Measurements from ENCODE around the gene TFE3. TPM values are rescaled to one million over a fixed set of nuclear protein-coding genes. Genes with fewer than 3 reads are reported as not detected.
"Not testable (repeated sequence)": the region's sequence is repeated elsewhere in the genome, so short reads cannot be mapped to it uniquely, and the experiment has no call there.

TFE3 gene
- polyA plus RNA-seq, 3 donors: 12.8 to 41.2 (median 22.0) TPM

GRCh38 chrX:48981178-48981577 is 62.0 kb downstream of the TFE3 start:
- no peak for TF ChIP-seq CTCF (IDR thresholded peaks at IDR 0.05)
- peak overlapping the region in 1 of 7 donors; percentile 16 for H3K27ac Mint-ChIP-seq
- peaks cover 61 to 82% of the 10 kb centered on the region in 2 donors for H3K36me3 Mint-ChIP-seq
- H3K36me3 ChIP-seq (replicated peaks in 1 of 2; ENCODE audit: control insufficient read depth in 1 of 2, insufficient read depth in 2 of 2, low read length in 2 of 2): peaks cover 65 to 84% of the 10 kb centered on the region in 2 donors
- no peak overlapping the region for H3K4me2 ChIP-seq (replicated peaks; ENCODE audit: extremely low read depth, low read length, poor library complexity, severe bottlenecking)
- no peak overlapping the region for H3K4me3 Mint-ChIP-seq
- peaks cover 8% of the 10 kb centered on the region for H4K20me1 ChIP-seq (ENCODE audit: insufficient read depth, low read length)
- H3K27me3 Mint-ChIP-seq (ENCODE audit: low read depth in 3 of 3): peaks cover 0 to 8% (median 0%) of the 10 kb centered on the region in 3 donors
- WGBS (ENCODE audit: insufficient coverage): no CpG with 5 or more reads among the region's 10 CpGs
- DNase-seq: no peak
- no peak overlapping the region for H2AFZ ChIP-seq (ENCODE audit: insufficient read depth, low read depth, low read length, poor library complexity, severe bottlenecking)
- H3K4me3 ChIP-seq (replicated peaks in 1 of 3; ENCODE audit: low read depth in 2 of 3, low read length in 3 of 3): no peak overlapping the region
- H3K9me3 Mint-ChIP-seq: peaks cover 0 to 4% (median 0%) of the 10 kb centered on the region in 7 donors
- H3K4me1 Mint-ChIP-seq: no peaks in the 10 kb centered on the region
- no peak overlapping the region for H3K27ac ChIP-seq (ENCODE audit: low read depth in 1 of 2, low read length in 2 of 2)
- H3K9me3 ChIP-seq (replicated peaks in 1 of 2; ENCODE audit: control insufficient read depth in 1 of 2, insufficient read depth in 1 of 2, low read length in 2 of 2): no peaks in the 10 kb centered on the region
- no peak overlapping the region for H3K9ac ChIP-seq (ENCODE audit: insufficient read depth, low read length, poor library complexity, severe bottlenecking)
- no peaks in the 10 kb centered on the region for H3K79me2 ChIP-seq (ENCODE audit: insufficient read depth, low read length)
- no peaks in the 10 kb centered on the region for H3K4me1 ChIP-seq (ENCODE audit: control insufficient read depth in 1 of 2, insufficient read depth in 2 of 2, low read length in 2 of 2)
- H3K27me3 ChIP-seq (ENCODE audit: control insufficient read depth in 2 of 2, insufficient read depth in 2 of 2, low read length in 2 of 2): no peaks in the 10 kb centered on the region
- intact Hi-C loops (cut with micrococcal nuclease): no loop called here

- H3K4me1 ChIP-seq (ENCODE audit: control insufficient read depth in 1 of 2, insufficient read depth in 2 of 2, low read length in 2 of 2); H3K27ac Mint-ChIP-seq; H3K79me2 ChIP-seq (ENCODE audit: insufficient read depth, low read length); H3K27me3 ChIP-seq (ENCODE audit: control insufficient read depth in 2 of 2, insufficient read depth in 2 of 2, low read length in 2 of 2); H3K9ac ChIP-seq (ENCODE audit: insufficient read depth, low read length, poor library complexity, severe bottlenecking); H3K4me2 ChIP-seq (replicated peaks; ENCODE audit: extremely low read depth, low read length, poor library complexity, severe bottlenecking); H4K20me1 ChIP-seq (ENCODE audit: insufficient read depth, low read length); H3K4me1 Mint-ChIP-seq; intact Hi-C loops (cut with micrococcal nuclease); H3K9me3 ChIP-seq (replicated peaks in 1 of 2; ENCODE audit: control insufficient read depth in 1 of 2, insufficient read depth in 1 of 2, low read length in 2 of 2); H3K27me3 Mint-ChIP-seq (ENCODE audit: low read depth in 3 of 3); H2AFZ ChIP-seq (ENCODE audit: insufficient read depth, low read depth, low read length, poor library complexity, severe bottlenecking); H3K27ac ChIP-seq (ENCODE audit: low read depth in 1 of 2, low read length in 2 of 2); H3K4me3 ChIP-seq (replicated peaks in 1 of 3; ENCODE audit: low read depth in 2 of 3, low read length in 3 of 3); H3K9me3 Mint-ChIP-seq; H3K4me3 Mint-ChIP-seq; DNase-seq: not testable (repeated sequence)
- H3K36me3 Mint-ChIP-seq: peaks cover 66 to 85% of the 10 kb centered on the region in 2 donors
- 100% methylated on average over 1 of the region's 10 CpGs for WGBS (ENCODE audit: insufficient coverage)
- H3K36me3 ChIP-seq (replicated peaks in 1 of 2; ENCODE audit: control insufficient read depth in 1 of 2, insufficient read depth in 2 of 2, low read length in 2 of 2): peaks cover 69 to 88% of the 10 kb centered on the region in 2 donors
Observed at GRCh38 chrX:48980341-48980740, 62.8 kb downstream of the TFE3 start.

Small RNA genes lying within 50 kb of the gene (small RNA-seq; reads per million reads assigned to genes)
- not detected for gene RNU4-52P (ENCODE audit: insufficient read length, low read depth)

Other genes with a start within 250 kb of the TFE3 start
- 10 to 100 TPM; 12.7 to 67.0 (median 19.7) TPM for gene HDAC6, start 241.3 kb downstream of the TFE3 start, polyA plus RNA-seq
- under 1 TPM in 1 of 3 donors, not detected in 2; 0.13 TPM for gene ERAS, start 216.8 kb downstream of the TFE3 start, polyA plus RNA-seq
- not detected for gene PCSK1N, start 207.7 kb downstream of the TFE3 start, polyA plus RNA-seq
- 10 to 100 TPM; 52.2 to 86.9 (median 86.8) TPM for gene TIMM17B, start 145.6 kb downstream of the TFE3 start, polyA plus RNA-seq
- 100 to 1,000 TPM in 1 of 3 donors, 10 to 100 TPM in 2; 71.7 to 129 (median 78.3) TPM for gene PQBP1, start 145.4 kb downstream of the TFE3 start, polyA plus RNA-seq
- 10 to 100 TPM; 14.3 to 21.6 (median 18.4) TPM for gene SLC35A2, start 131.7 kb downstream of the TFE3 start, polyA plus RNA-seq
- 10 to 100 TPM in 1 of 3 donors, 1 to 10 TPM in 2; 6.7 to 39.4 (median 9.9) TPM for gene PIM2, start 124.3 kb downstream of the TFE3 start, polyA plus RNA-seq
- gene OTUD5, start 85.8 kb downstream of the TFE3 start, polyA plus RNA-seq: 10 to 100 TPM in 2 of 3 donors, 1 to 10 TPM in 1; 8.4 to 75.0 (median 12.4) TPM
- gene KCND1, start 71.5 kb downstream of the TFE3 start, polyA plus RNA-seq: 1 to 10 TPM in 1 of 3 donors, not detected in 2; 4.9 TPM
- gene GRIPAP1, start 41.1 kb downstream of the TFE3 start, polyA plus RNA-seq: 100 to 1,000 TPM in 1 of 3 donors, 10 to 100 TPM in 1, 1 to 10 TPM in 1; 3.8 to 103 (median 10.7) TPM
- gene CCDC120, start 15.6 kb upstream of the TFE3 start, polyA plus RNA-seq: under 1 TPM in 2 of 3 donors, not detected in 1; 0.11 to 0.89 TPM
- gene PRAF2, start 30.6 kb upstream of the TFE3 start, polyA plus RNA-seq: 1 to 10 TPM; 4.1 to 7.9 (median 5.5) TPM
- 100 to 1,000 TPM in 1 of 3 donors, 10 to 100 TPM in 2; 83.1 to 207 (median 83.8) TPM for gene WDR45, start 36.5 kb upstream of the TFE3 start, polyA plus RNA-seq
- 10 to 100 TPM; 14.3 to 23.1 (median 18.1) TPM for gene GPKOW, start 80.4 kb upstream of the TFE3 start, polyA plus RNA-seq
- 1 to 10 TPM; 1.1 to 2.0 (median 1.5) TPM for gene MAGIX, start 119.4 kb upstream of the TFE3 start, polyA plus RNA-seq
- gene PLP2, start 128.5 kb upstream of the TFE3 start, polyA plus RNA-seq: 100 to 1,000 TPM; 280 to 374 (median 330) TPM
- gene PRICKLE3, start 143.0 kb upstream of the TFE3 start, polyA plus RNA-seq: 10 to 100 TPM in 1 of 3 donors, 1 to 10 TPM in 2; 4.4 to 22.3 (median 5.4) TPM
- gene SYP, start 156.8 kb upstream of the TFE3 start, polyA plus RNA-seq: under 1 TPM; 0.27 to 0.69 (median 0.68) TPM
- gene CACNA1F, start 190.0 kb upstream of the TFE3 start, polyA plus RNA-seq: under 1 TPM in 1 of 3 donors, not detected in 2; 0.73 TPM
- gene CCDC22, start 192.1 kb upstream of the TFE3 start, polyA plus RNA-seq: 10 to 100 TPM; 24.8 to 36.3 (median 36.2) TPM
- under 1 TPM in 1 of 3 donors, not detected in 2; 0.10 TPM for gene FOXP3, start 221.4 kb upstream of the TFE3 start, polyA plus RNA-seq
- 1 to 10 TPM in 2 of 3 donors, under 1 TPM in 1; 0.47 to 1.6 (median 1.6) TPM for gene PPP1R3F, start 226.4 kb upstream of the TFE3 start, polyA plus RNA-seq